ENCODE data around the gene RSRC1. TPM values are rescaled to one million over a fixed set of nuclear protein-coding genes. Genes with fewer than 3 reads are reported as not detected.

The RSRC1 gene
- total RNA-seq, 2 donors from 2014 or later = 28.5 to 32.0 TPM

DNA sequence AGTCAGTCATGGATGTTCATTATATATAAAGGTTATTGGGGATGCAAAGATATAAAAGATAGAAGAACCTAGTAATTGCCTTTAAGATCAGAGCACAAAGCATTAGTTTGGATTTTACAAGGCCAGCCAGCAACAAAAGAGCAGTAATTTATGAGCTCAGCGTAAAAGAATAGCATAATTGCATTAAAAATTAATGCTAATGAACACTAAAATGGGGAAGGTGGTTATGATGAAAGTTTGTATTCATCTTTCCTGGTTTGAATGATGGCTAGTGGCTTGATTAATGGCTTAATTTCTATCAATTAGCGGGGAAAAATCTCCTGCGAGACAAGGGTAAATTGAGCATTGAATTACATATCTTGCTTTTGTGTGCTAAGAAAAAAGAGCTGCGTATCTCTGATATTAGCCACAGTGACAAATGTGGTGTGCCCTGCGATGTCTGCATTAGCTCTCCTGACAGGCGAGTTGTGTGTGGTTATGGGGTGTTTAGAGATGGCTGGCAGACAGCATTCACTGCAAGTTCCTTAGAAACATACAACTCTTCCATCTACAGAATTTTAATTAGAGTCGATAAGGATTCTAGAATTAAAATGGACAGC is 418.3 kb downstream of the RSRC1 start:
- Histone ChIP-seq H3K4me1 (no peaks in the 10 kb centered on the region), H3K27me3 (no peaks in the 10 kb centered on the region), H3K9ac (ENCODE audit: low read depth in 2 of 2, low read length in 2 of 2) (no peak overlapping the region), H3K4me3 (no peak overlapping the region), H3K36me3 (no peaks in the 10 kb centered on the region), H3K9me3 (no peaks in the 10 kb centered on the region), H3K27ac (no peak overlapping the region)
- intact Hi-C loops (cut with DNase I) = no loop called here
- TF ChIP-seq, protein P1, sequence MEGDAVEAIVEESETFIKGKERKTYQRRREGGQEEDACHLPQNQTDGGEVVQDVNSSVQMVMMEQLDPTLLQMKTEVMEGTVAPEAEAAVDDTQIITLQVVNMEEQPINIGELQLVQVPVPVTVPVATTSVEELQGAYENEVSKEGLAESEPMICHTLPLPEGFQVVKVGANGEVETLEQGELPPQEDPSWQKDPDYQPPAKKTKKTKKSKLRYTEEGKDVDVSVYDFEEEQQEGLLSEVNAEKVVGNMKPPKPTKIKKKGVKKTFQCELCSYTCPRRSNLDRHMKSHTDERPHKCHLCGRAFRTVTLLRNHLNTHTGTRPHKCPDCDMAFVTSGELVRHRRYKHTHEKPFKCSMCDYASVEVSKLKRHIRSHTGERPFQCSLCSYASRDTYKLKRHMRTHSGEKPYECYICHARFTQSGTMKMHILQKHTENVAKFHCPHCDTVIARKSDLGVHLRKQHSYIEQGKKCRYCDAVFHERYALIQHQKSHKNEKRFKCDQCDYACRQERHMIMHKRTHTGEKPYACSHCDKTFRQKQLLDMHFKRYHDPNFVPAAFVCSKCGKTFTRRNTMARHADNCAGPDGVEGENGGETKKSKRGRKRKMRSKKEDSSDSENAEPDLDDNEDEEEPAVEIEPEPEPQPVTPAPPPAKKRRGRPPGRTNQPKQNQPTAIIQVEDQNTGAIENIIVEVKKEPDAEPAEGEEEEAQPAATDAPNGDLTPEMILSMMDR (IDR thresholded peaks at IDR 0.05) = no peak
- no peak for DNase-seq

DNA sequence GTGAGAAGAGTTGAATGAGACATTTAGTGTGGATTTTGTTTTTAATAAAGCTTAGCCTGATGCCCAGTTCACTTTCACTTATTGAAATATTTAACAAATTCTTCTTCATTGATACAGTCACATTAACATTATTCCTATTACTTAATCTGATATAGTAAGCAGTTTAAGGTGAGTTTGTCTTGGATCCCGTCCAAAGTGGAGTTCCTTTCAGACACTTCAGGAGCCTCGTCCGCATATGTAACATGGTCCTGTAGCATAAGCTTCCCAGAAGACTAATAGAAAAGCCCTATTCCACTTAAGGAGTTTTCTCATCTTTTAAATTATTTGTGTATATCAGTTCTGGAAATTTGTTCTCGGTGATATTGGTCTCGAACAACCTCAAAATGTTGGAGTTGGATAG is 421.4 kb downstream of the RSRC1 start:
- no peaks in the 10 kb centered on the region for H3K27me3 ChIP-seq
- H3K27ac ChIP-seq = no peak overlapping the region
- no peak for DNase-seq
- intact Hi-C loops (cut with DNase I) = loop anchor here (10.0 kb wide), 1 partner anchor 917 kb away; no protein-coding TSS in a partner anchor
- H3K4me3 ChIP-seq = no peak overlapping the region
- H3K36me3 ChIP-seq = no peaks in the 10 kb centered on the region
- TF ChIP-seq, protein P1 (IDR thresholded peaks at IDR 0.05) = no peak
- H3K4me1 ChIP-seq = no peaks in the 10 kb centered on the region
- no peaks in the 10 kb centered on the region for H3K9me3 ChIP-seq
- H3K9ac ChIP-seq (ENCODE audit: low read depth in 2 of 2, low read length in 2 of 2) = no peak overlapping the region

DNA sequence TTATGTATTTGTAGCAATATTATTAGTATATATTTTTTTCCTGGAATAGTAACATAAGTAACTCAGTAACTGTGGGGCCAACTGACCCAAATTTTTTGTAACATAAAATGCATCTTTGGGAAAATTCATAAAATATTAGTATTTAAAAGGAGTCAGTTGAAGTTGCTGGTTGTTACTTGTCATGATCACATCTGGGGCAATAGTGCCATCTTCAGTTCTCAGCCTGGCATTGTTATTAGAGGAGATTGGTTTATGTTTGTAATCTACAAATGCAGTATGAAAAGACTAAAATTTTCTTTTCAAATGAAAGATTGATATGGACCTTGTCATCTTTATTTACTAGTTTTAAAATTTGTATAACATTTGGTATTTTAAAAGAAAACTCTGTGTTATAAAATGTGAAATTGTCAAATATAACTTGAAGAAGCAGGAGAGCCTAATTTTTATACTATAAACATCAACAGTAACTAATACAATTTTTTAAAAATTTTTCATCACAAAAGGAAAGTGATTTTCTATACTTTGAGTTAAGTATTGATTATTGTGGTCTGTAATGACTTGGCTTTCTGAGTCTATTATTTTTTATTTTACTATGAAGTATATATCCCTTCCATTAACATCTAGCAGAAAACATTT is 422.3 kb downstream of the RSRC1 start:
- H3K27ac ChIP-seq = no peak overlapping the region
- H3K27me3 ChIP-seq = no peaks in the 10 kb centered on the region
- DNase-seq = no peak
- H3K36me3 ChIP-seq = no peaks in the 10 kb centered on the region
- H3K4me1 ChIP-seq = no peaks in the 10 kb centered on the region
- intact Hi-C loops (cut with DNase I) = loop anchor here (10.0 kb wide), 1 partner anchor 917 kb away; no protein-coding TSS in a partner anchor
- TF ChIP-seq, protein P1 (IDR thresholded peaks at IDR 0.05) = no peak
- H3K9me3 ChIP-seq = no peaks in the 10 kb centered on the region
- H3K9ac ChIP-seq (ENCODE audit: low read depth in 2 of 2, low read length in 2 of 2) = no peak overlapping the region
- no peak overlapping the region for H3K4me3 ChIP-seq

DNA sequence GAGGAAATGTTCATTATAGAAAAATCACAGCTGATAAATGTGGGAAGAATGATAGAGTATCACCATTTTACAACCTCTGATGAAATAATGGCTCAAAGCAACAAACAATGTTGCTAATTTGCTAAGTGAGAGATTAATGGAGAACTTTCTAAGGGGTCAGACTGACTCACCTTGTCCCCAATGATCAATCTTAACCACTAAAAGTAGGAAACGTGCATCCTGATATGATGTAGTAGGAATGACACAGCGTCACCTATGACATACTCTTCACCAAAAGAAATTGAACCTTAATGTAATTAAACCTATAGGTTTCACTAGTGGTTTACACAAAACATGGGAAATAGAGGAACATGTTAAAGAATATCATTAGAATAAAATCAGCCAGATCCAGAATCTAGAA is 426.0 kb downstream of the RSRC1 start:
- Histone ChIP-seq H3K36me3 (no peaks in the 10 kb centered on the region), H3K27ac (no peak overlapping the region), H3K9ac (ENCODE audit: low read depth in 2 of 2, low read length in 2 of 2) (no peak overlapping the region), H3K9me3 (no peaks in the 10 kb centered on the region), H3K4me1 (no peaks in the 10 kb centered on the region), H3K27me3 (no peaks in the 10 kb centered on the region), H3K4me3 (no peak overlapping the region)
- TF ChIP-seq, protein P1 (IDR thresholded peaks at IDR 0.05) = no peak
- intact Hi-C loops (cut with DNase I) = loop anchor here (5.0 to 10.0 kb wide), 2 partner anchors 256 to 921 kb away; no protein-coding TSS in a partner anchor
- no peak for DNase-seq

DNA sequence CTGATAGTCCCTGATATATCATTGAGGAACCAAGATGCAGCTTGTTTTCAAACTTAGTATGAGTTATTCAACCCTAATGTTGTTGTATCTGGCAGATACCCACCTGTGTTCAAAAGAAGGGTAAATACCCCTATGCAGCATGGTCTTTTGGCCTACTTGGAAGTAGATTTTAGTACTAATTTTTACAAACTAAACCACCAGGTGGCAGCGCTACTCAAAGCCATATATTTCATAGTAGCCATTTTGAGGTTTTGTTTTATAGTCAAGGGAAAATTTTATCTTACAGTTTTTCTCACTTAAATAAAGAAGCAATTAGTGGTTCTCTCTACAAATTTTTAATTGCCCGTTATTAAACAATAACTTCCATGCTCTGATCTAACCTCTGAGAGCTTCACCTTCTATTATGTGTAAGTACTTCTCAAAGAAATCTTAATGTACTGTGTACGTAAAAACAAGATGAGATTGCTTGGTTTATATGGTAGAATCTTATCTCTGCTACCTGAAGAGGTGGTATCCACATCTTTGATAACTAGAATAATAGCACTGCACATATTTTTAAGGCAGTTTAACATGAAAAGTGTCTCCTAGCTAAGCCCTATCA is 429.6 kb downstream of the RSRC1 start:
- H3K9ac ChIP-seq (ENCODE audit: low read depth in 2 of 2, low read length in 2 of 2) = no peak overlapping the region
- no peaks in the 10 kb centered on the region for H3K36me3 ChIP-seq
- intact Hi-C loops (cut with DNase I) = loop anchor here (5.0 to 10.0 kb wide), 3 partner anchors 103 to 925 kb away; partner anchors contain the start of gene GFM1
- H3K4me1 ChIP-seq = no peaks in the 10 kb centered on the region
- H3K9me3 ChIP-seq = no peaks in the 10 kb centered on the region
- TF ChIP-seq, protein P1 (IDR thresholded peaks at IDR 0.05) = peak; percentile 36
- H3K27ac ChIP-seq = no peak overlapping the region
- H3K27me3 ChIP-seq = no peaks in the 10 kb centered on the region
- peak; percentile 47 for DNase-seq
- no peak overlapping the region for H3K4me3 ChIP-seq
